GM13976 (cell line): ENCODE data around the gene SLC5A3.

Experiments used
- DNase-seq: peaks from one replicate; pipeline ENCODE4 v3.0.0; 2012; ENCODE audit warnings: low spot score
- CTCF ChIP-seq: IDR thresholded peaks from 2 replicates; pipeline ENCODE4 v1.5.1; 2012; ENCODE audit warnings: borderline replicate concordance, mild to moderate bottlenecking; ENCODE audit not compliant: insufficient read depth; ENCODE audit errors: extremely low read depth, missing control alignments, control extremely low read depth
- in situ Hi-C: fragments of 300-500 bp; cut with MboI; formaldehyde crosslinking; loops from one replicate; pipeline ENCODE4 v1.12.0; 2022; ENCODE audit warnings: low sequenced_read_pairs, mixed read lengths, inconsistent platforms; ENCODE audit not compliant: unreplicated experiment

Gene SLC5A3

GRCh38 chr21:34086887-34087306, 13.5 kb downstream of the SLC5A3 start:
- in situ Hi-C loops: no loop called here
- no peak for DNase-seq
- no peak for TF ChIP-seq CTCF

- in situ Hi-C loops: no loop called here
- no peak for TF ChIP-seq CTCF
- no peak for DNase-seq
These were observed 15.4 kb downstream of the SLC5A3 start for GRCh38 chr21:34088752-34089151.

- no peak for DNase-seq
- no peak for TF ChIP-seq CTCF
- in situ Hi-C loops: no loop called here
These were observed 17.7 kb downstream of the SLC5A3 start for GRCh38 chr21:34091032-34091431.

- TF ChIP-seq CTCF: no peak
- in situ Hi-C loops: no loop called here
- DNase-seq: no peak
These were observed 18.2 kb downstream of the SLC5A3 start for GRCh38 chr21:34091607-34092006.

- TF ChIP-seq CTCF: no peak
- DNase-seq: no peak
- in situ Hi-C loops: no loop called here
These were observed 19.0 kb downstream of the SLC5A3 start for GRCh38 chr21:34092262-34092921.

- TF ChIP-seq CTCF: no peak
- DNase-seq: no peak
- in situ Hi-C loops: no loop called here
These were observed 19.7 kb downstream of the SLC5A3 start for GRCh38 chr21:34093083-34093482.

- no peak for DNase-seq
- TF ChIP-seq CTCF: no peak
- in situ Hi-C loops: no loop called here
These were observed 21.6 kb downstream of the SLC5A3 start for GRCh38 chr21:34094949-34095348.
